Measurements from ENCODE around the gene ADORA3. TPM values are rescaled to one million over a fixed set of nuclear protein-coding genes. Genes with fewer than 3 reads are reported as not detected.

The ADORA3 gene
- total and polyA plus RNA-seq, 2 of the 8 experiments (the other 6 are each of a cell fraction or from before 2014, with no cell fraction given): 0.03 TPM; not detected in 1

- TF ChIP-seq TCF12 (IDR thresholded peaks at IDR 0.05; ENCODE audit: low read depth, low read length) (no peak), CTBP2 (IDR thresholded peaks at IDR 0.05; ENCODE audit: borderline replicate concordance, insufficient read depth, insufficient read length, low read length) (peak; percentile 26), ASH2L (IDR thresholded peaks at IDR 0.05; ENCODE audit: low read length) (peak; percentile 72), PHF8 (conservative IDR thresholded peaks at IDR 0.05; ENCODE audit: low read depth, low read length) (0 out of 2 replicates have a peak, but pooled peaks have one; percentile 38), SP4 (IDR thresholded peaks at IDR 0.05; ENCODE audit: low read length) (peak; percentile 29; the same call in 1 of the 2 replicates), KDM4A (IDR thresholded peaks at IDR 0.05; ENCODE audit: low read depth, low read length, severe bottlenecking) (peak; percentile 45), SUZ12 (IDR thresholded peaks at IDR 0.05; ENCODE audit: low read length) (no peak), RBBP5 (IDR thresholded peaks at IDR 0.05; ENCODE audit: borderline replicate concordance, low read depth, low read length) (peak; percentile 87; the same call in 1 of the 2 replicates), SIN3A (conservative IDR thresholded peaks at IDR 0.05 in 1 of 2, IDR thresholded peaks at IDR 0.05 in 1 of 2; ENCODE audit: low read depth in 1 of 2, low read length in 2 of 2) (0 out of 4 replicates have a peak, but pooled peaks of 1 of the 2 experiments have one; percentile 6), SP1 (IDR thresholded peaks at IDR 0.05; ENCODE audit: low read depth, low read length) (0 out of 2 replicates have a peak, but pooled peaks have one; percentile 34), TBP (IDR thresholded peaks at IDR 0.05; ENCODE audit: low read depth, low read length) (peak; percentile 17; the same call in 1 of the 2 replicates)
Observed at GRCh38 chr1:111507411-111508201, 4.2 kb upstream of the ADORA3 start (continued).

Measured in H1 (cell line).